ENCODE measurements around the gene PAX2. TPM values are rescaled to one million over a fixed set of nuclear protein-coding genes. Genes with fewer than 3 reads are reported as not detected.

PAX2 gene
- total RNA-seq, 1 donor from 2014 or later = 71.3 TPM

- no peak for DNase-seq (ENCODE audit: low read depth)
Measured at GRCh38 chr10:100724531-100725027, 20.8 kb upstream of the PAX2 start.

GRCh38 chr10:100725071-100725471 is 20.3 kb upstream of the PAX2 start:
- no peak for DNase-seq (ENCODE audit: low read depth)

GRCh38 chr10:100725869-100726426 is 19.4 kb upstream of the PAX2 start:
- DNase-seq (ENCODE audit: low read depth) = no peak

- no peak for DNase-seq (ENCODE audit: low read depth)
Measured at GRCh38 chr10:100727808-100728207, 17.6 kb upstream of the PAX2 start.

- peak; percentile 80 for DNase-seq (ENCODE audit: low read depth)
Measured at GRCh38 chr10:100728928-100729861, 16.2 kb upstream of the PAX2 start.

GRCh38 chr10:100729862-100730724 is 15.3 kb upstream of the PAX2 start:
- no peak for DNase-seq (ENCODE audit: low read depth)

- peak; percentile 86 for DNase-seq (ENCODE audit: low read depth)
Measured at GRCh38 chr10:100730725-100731406, 14.5 kb upstream of the PAX2 start.

- peak; percentile 80 for DNase-seq (ENCODE audit: low read depth)
Measured at GRCh38 chr10:100731407-100732240, 13.8 kb upstream of the PAX2 start.

- no peak for DNase-seq (ENCODE audit: low read depth)
Measured at GRCh38 chr10:100732241-100732596, 13.2 kb upstream of the PAX2 start.

- DNase-seq (ENCODE audit: low read depth) = peak; percentile 49
Measured at GRCh38 chr10:100733329-100733728, 12.1 kb upstream of the PAX2 start.

- no peak for DNase-seq (ENCODE audit: low read depth)
Measured at GRCh38 chr10:100734295-100735086, 10.9 kb upstream of the PAX2 start.

GRCh38 chr10:100735087-100735336 is 10.4 kb upstream of the PAX2 start:
- DNase-seq (ENCODE audit: low read depth) = no peak

GRCh38 chr10:100735337-100736143 is 9.8 kb upstream of the PAX2 start:
- no peak for DNase-seq (ENCODE audit: low read depth)

GRCh38 chr10:100736144-100736808 is 9.1 kb upstream of the PAX2 start:
- no peak for DNase-seq (ENCODE audit: low read depth)

GRCh38 chr10:100736809-100737354 is 8.5 kb upstream of the PAX2 start:
- DNase-seq (ENCODE audit: low read depth) = no peak

GRCh38 chr10:100737355-100738054 is 7.9 kb upstream of the PAX2 start:
- no peak for DNase-seq (ENCODE audit: low read depth)

- no peak for DNase-seq (ENCODE audit: low read depth)
Measured at GRCh38 chr10:100738055-100738827, 7.1 kb upstream of the PAX2 start.
